HEK293 (cell line): ENCODE results near the gene SEC24C.
A peak's percentile ranks its signal among the peaks of the same experiment; 100 is the strongest.

Experiments
- AEBP2 ChIP-seq: fragments of 450-650 bp; formaldehyde crosslinking; IDR thresholded peaks from 2 replicates; pipeline ENCODE4 v1.5.1; 2016; ENCODE audit warnings: missing biosample characterization, missing genetic modification characterization, borderline replicate concordance
- CTCF ChIP-seq: fragments of 450-650 bp; formaldehyde crosslinking; IDR thresholded peaks from 2 replicates; pipeline ENCODE4 v1.5.1; 2016; ENCODE audit warnings: missing biosample characterization, missing genetic modification characterization

DNA sequence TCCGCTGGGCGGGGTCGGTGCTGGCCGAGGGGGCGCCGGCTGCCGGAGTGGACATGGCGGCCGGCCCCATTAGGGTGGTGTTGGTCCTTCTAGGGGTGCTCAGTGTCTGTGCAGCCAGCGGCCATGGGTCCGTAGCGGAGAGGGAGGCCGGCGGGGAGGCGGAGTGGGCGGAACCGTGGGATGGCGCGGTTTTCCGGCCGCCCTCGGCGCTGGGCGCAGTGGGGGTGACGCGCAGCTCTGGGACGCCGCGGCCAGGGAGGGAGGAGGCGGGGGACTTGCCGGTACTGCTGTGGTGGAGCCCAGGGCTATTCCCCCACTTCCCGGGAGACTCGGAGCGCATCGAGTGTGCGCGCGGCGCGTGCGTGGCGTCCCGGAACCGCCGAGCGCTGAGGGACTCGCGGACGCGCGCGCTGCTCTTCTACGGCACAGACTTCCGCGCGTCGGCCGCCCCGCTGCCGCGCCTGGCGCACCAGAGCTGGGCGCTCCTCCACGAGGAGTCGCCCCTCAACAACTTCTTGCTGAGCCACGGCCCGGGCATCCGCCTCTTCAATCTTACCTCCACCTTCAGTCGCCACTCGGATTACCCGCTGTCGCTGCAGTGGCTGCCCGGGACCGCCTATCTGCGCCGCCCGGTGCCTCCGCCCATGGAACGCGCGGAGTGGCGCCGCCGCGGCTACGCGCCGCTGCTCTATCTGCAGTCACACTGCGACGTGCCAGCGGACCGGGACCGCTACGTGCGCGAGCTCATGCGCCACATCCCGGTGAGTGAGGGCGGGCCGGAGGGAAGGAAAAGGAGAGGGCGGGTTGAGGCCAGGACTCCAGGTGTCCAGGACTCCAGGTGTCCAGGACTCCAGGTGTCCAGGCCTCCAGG, 28.3 kb downstream of the SEC24C start:
- TF ChIP-seq CTCF (tag by site-specific recombination) (peak; percentile 88), AEBP2 (tag by site-specific recombination) (no peak)
